Caco-2 (cell line): ENCODE data around the gene CLCN1. TPM values are rescaled to one million over a fixed set of nuclear protein-coding genes. Genes with fewer than 3 reads are reported as not detected.

ENCODE experiments used
- BruUV-seq: library from RNA; stranded (reverse); fragments of 400-500 nt; replicated peaks from 2 replicates; lab custom pipeline; 2021; lab: Mats Ljungman, UMichigan
- CTCF ChIA-PET: fragments of 300-600 bp; sonication (Branson Sonifier 250); formaldehyde crosslinking; loops from one replicate; lab custom pipeline; 2022; ENCODE audit warnings: antibody characterized with exemption; lab: Charles Lee
- POLR2A ChIA-PET: fragments of 300-600 bp; sonication (Branson Sonifier 250); formaldehyde crosslinking; loops from one replicate; lab custom pipeline; 2022; ENCODE audit warnings: antibody characterized with exemption; lab: Charles Lee
- DNase-seq, 2 experiments: peaks; one replicate each; pipeline versions ENCODE4 v3.0.0 to v3.0.0-alpha.2; 2020 to 2022
- H3K27me3 ChIP-seq: replicated peaks from 2 replicates; pipeline ENCODE4 v1.6.0; 2011; ENCODE audit warnings: low read length; ENCODE audit not compliant: control insufficient read depth, insufficient read depth
- H3K36me3 ChIP-seq: 2 replicates; pipeline ENCODE4 v1.5.1; 2011; ENCODE audit warnings: low read length; ENCODE audit not compliant: control insufficient read depth, insufficient read depth
- H3K4me1 ChIP-seq: fragments of 250-450 bp; sonication (Bioruptor Pico); 2 replicates; pipeline ENCODE4 v1.5.1; 2020; ENCODE audit warnings: mild to moderate bottlenecking
- H3K4me3 ChIP-seq: 2 replicates; pipeline ENCODE4 v1.5.1; 2011; ENCODE audit warnings: low read depth, mild to moderate bottlenecking, control low read depth, low read length
- H3K9me3 ChIP-seq: fragments of 250-450 bp; sonication (Bioruptor Pico); 2 replicates; pipeline ENCODE4 v1.5.1; 2020; ENCODE audit warnings: mild to moderate bottlenecking, moderate library complexity
- H3K27ac Mint-ChIP-seq: one replicate; pipeline ENCODE4 v1.8.0; 2022; ENCODE audit warnings: mixed read lengths; ENCODE audit not compliant: unreplicated experiment
- H3K27me3 Mint-ChIP-seq: one replicate; pipeline ENCODE4 v1.8.0; 2022; ENCODE audit warnings: mixed read lengths; ENCODE audit not compliant: insufficient read depth, unreplicated experiment
- H3K36me3 Mint-ChIP-seq: one replicate; pipeline ENCODE4 v1.8.0; 2022; ENCODE audit warnings: mild to moderate bottlenecking, mixed read lengths; ENCODE audit not compliant: insufficient read depth, unreplicated experiment
- H3K4me1 Mint-ChIP-seq: one replicate; pipeline ENCODE4 v1.8.0; 2022; ENCODE audit warnings: low read depth, mixed read lengths; ENCODE audit not compliant: unreplicated experiment
- H3K4me3 Mint-ChIP-seq: one replicate; pipeline ENCODE4 v1.8.0; 2022; ENCODE audit warnings: mild to moderate bottlenecking, moderate library complexity, mixed read lengths; ENCODE audit not compliant: unreplicated experiment
- H3K9me3 Mint-ChIP-seq: one replicate; pipeline ENCODE4 v1.8.0; 2022; ENCODE audit warnings: mixed read lengths; ENCODE audit not compliant: unreplicated experiment
- intact Hi-C: fragments of 100-400 bp; cut with micrococcal nuclease; formaldehyde crosslinking; loops from one replicate; pipeline ENCODE4 v1.10.0; 2022; ENCODE audit not compliant: unreplicated experiment
- total RNA-seq: library from RNA; stranded (reverse); gene quantifications from 2 replicates; pipeline ENCODE4 v1.2.3, GENCODE V29; 2022
- TF ChIP-seq, protein P1 (sequence below), 2 experiments: fragments of 200-600 bp in 1 of 2; IDR thresholded peaks; 1 replicate in 1 of 2; 2 replicates in 1 of 2; pipeline versions ENCODE4 v1.5.1 to v1.8.0; 2011 to 2022; ENCODE audit warnings: antibody characterized with exemption in 1 of 2, control low read depth in 1 of 2, inconsistent platforms in 1 of 2, low read depth in 1 of 2, low read length in 1 of 2, mild to moderate bottlenecking in 1 of 2, moderate library complexity in 1 of 2; ENCODE audit not compliant: insufficient read depth in 1 of 2, severe bottlenecking in 1 of 2, unreplicated experiment in 1 of 2

Gene CLCN1
- total RNA-seq, 1 experiment from 2014 or later, result 1.9 TPM

- H3K27me3 ChIP-seq, result no peaks in the 10 kb centered on the region
- Mint-ChIP-seq H3K9me3 (no peaks in the 10 kb centered on the region), H3K27ac (no peak overlapping the region), H3K4me3 (peak overlapping the region; percentile 85), H3K36me3 (peaks cover 18% of the 10 kb centered on the region), H3K4me1 (peaks cover 14% of the 10 kb centered on the region), H3K27me3 (no peaks in the 10 kb centered on the region)
- no peaks in the 10 kb centered on the region for H3K9me3 ChIP-seq
- DNase-seq, result no peak
- BruUV-seq, result TSS peak; percentile 37
- peaks cover 1% of the 10 kb centered on the region for H3K36me3 ChIP-seq
- ChIA-PET POLR2A (no interaction called here), CTCF (interaction anchor here (0.6 to 0.7 kb wide), 2 partner anchors 35 to 93 kb away, joined by 3 to 4 read pairs; partner anchors contain the start of gene CASP2)
- intact Hi-C loops, result loop anchor here (1.0 to 2.0 kb wide), 3 partner anchors 19 to 141 kb away; partner anchors contain the start of gene FAM131B
- TF ChIP-seq, protein P1, sequence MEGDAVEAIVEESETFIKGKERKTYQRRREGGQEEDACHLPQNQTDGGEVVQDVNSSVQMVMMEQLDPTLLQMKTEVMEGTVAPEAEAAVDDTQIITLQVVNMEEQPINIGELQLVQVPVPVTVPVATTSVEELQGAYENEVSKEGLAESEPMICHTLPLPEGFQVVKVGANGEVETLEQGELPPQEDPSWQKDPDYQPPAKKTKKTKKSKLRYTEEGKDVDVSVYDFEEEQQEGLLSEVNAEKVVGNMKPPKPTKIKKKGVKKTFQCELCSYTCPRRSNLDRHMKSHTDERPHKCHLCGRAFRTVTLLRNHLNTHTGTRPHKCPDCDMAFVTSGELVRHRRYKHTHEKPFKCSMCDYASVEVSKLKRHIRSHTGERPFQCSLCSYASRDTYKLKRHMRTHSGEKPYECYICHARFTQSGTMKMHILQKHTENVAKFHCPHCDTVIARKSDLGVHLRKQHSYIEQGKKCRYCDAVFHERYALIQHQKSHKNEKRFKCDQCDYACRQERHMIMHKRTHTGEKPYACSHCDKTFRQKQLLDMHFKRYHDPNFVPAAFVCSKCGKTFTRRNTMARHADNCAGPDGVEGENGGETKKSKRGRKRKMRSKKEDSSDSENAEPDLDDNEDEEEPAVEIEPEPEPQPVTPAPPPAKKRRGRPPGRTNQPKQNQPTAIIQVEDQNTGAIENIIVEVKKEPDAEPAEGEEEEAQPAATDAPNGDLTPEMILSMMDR (IDR thresholded peaks at IDR 0.05; ENCODE audit: insufficient read depth in 1 of 2, low read depth in 1 of 2, low read length in 1 of 2, severe bottlenecking in 1 of 2, unreplicated experiment in 1 of 2), result no peak
- H3K4me1 ChIP-seq, result peaks cover 45% of the 10 kb centered on the region
- peak overlapping the region; percentile 70 for H3K4me3 ChIP-seq
These were observed 65.7 kb downstream of the CLCN1 start for GRCh38 chr7:143381427-143382125.

DNA sequence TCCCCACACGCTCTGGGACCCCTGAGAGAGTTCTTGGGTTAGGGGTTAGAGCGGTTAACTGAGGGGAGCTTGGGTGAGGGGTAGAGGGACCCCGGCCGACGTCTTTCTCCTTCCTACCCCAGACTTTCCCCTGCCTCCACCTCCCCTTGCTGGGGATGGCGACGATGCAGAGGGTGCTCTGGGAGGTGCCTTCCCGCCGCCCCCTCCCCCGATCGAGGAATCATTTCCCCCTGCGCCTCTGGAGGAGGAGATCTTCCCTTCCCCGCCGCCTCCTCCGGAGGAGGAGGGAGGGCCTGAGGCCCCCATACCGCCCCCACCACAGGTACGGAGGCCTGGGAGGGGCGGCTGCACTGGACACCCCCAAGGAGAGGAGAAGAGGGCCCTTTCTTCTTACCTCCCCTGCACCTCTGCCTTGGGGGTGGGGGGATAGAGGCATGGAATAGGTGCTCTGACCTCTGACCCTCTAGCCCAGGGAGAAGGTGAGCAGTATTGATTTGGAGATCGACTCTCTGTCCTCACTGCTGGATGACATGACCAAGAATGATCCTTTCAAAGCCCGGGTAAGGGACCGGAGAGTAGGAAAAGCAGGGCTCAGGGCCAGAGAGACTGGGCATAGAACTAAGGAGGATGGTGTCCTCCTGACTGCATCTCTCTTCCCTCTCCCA is 66.3 kb downstream of the CLCN1 start:
- Histone ChIP-seq H3K36me3 (peaks cover 1% of the 10 kb centered on the region), H3K4me1 (peaks cover 45% of the 10 kb centered on the region), H3K4me3 (peak overlapping the region; percentile 70), H3K27me3 (no peaks in the 10 kb centered on the region), H3K9me3 (no peaks in the 10 kb centered on the region)
- Mint-ChIP-seq H3K4me1 (peaks cover 14% of the 10 kb centered on the region), H3K27me3 (no peaks in the 10 kb centered on the region), H3K36me3 (peaks cover 18% of the 10 kb centered on the region), H3K4me3 (peak overlapping the region; percentile 85), H3K27ac (peak overlapping the region; percentile 7), H3K9me3 (no peaks in the 10 kb centered on the region)
- ChIA-PET POLR2A (no interaction called here), CTCF (interaction anchor here (0.6 to 0.7 kb wide), 2 partner anchors 34 to 94 kb away, joined by 3 to 4 read pairs; partner anchors contain the start of gene CASP2)
- intact Hi-C loops, result no loop called here
- DNase-seq, result no peak
- no TSS peak for BruUV-seq
- TF ChIP-seq, protein P1 (IDR thresholded peaks at IDR 0.05; ENCODE audit: insufficient read depth in 1 of 2, low read depth in 1 of 2, low read length in 1 of 2, severe bottlenecking in 1 of 2, unreplicated experiment in 1 of 2), result no peak

- H3K4me3 Mint-ChIP-seq, result peak overlapping the region; percentile 85
- peak overlapping the region; percentile 7 for H3K27ac Mint-ChIP-seq
- TF ChIP-seq, protein P1 (IDR thresholded peaks at IDR 0.05; ENCODE audit: insufficient read depth in 1 of 2, low read depth in 1 of 2, low read length in 1 of 2, severe bottlenecking in 1 of 2, unreplicated experiment in 1 of 2), result no peak
- peaks cover 45% of the 10 kb centered on the region for H3K4me1 ChIP-seq
- H3K27me3 Mint-ChIP-seq, result no peaks in the 10 kb centered on the region
- peaks cover 24% of the 10 kb centered on the region for H3K36me3 Mint-ChIP-seq
- POLR2A ChIA-PET, result no interaction called here
- no peaks in the 10 kb centered on the region for H3K9me3 Mint-ChIP-seq
- no TSS peak for BruUV-seq
- CTCF ChIA-PET, result no interaction called here
- intact Hi-C loops, result no loop called here
- no peaks in the 10 kb centered on the region for H3K9me3 ChIP-seq
- peaks cover 14% of the 10 kb centered on the region for H3K4me1 Mint-ChIP-seq
- no peaks in the 10 kb centered on the region for H3K27me3 ChIP-seq
- H3K4me3 ChIP-seq, result no peak overlapping the region
- DNase-seq, result no peak
- H3K36me3 ChIP-seq, result peaks cover 4% of the 10 kb centered on the region
These were observed 67.1 kb downstream of the CLCN1 start for GRCh38 chr7:143382791-143383641.
